Loucy (cell line): ENCODE results near the gene FAM229B.

Experiments
- H2AFZ ChIP-seq: fragments of 200-600 bp; sonication (generic); 2 replicates; pipeline ENCODE4 v1.6.0; 2016; ENCODE audit warnings: antibody characterized with exemption, mild to moderate bottlenecking, low read length, moderate library complexity
- H3F3A ChIP-seq: fragments of 200-600 bp; 2 replicates; pipeline ENCODE4 v1.6.0; 2016; ENCODE audit warnings: antibody characterized with exemption, low read depth, mild to moderate bottlenecking
- H3K27me3 ChIP-seq: fragments of 200-600 bp; sonication (generic); 2 replicates; pipeline ENCODE4 v1.6.1; 2014; ENCODE audit warnings: low read length, mild to moderate bottlenecking; ENCODE audit not compliant: insufficient read depth, poor library complexity, severe bottlenecking
- H3K36me3 ChIP-seq: fragments of 200-600 bp; sonication (generic); 2 replicates; pipeline ENCODE4 v1.6.1; 2016; ENCODE audit warnings: low read length; ENCODE audit not compliant: insufficient read depth
- H3K4me1 ChIP-seq: fragments of 200-600 bp; sonication (generic); 2 replicates; pipeline ENCODE4 v1.5.1; 2014; ENCODE audit warnings: low read length, mild to moderate bottlenecking; ENCODE audit not compliant: insufficient read depth, poor library complexity, severe bottlenecking
- H3K4me2 ChIP-seq: fragments of 200-600 bp; sonication (generic); 2 replicates; pipeline ENCODE4 v1.6.0; 2014; ENCODE audit warnings: antibody characterized with exemption, low read length, low read depth, mild to moderate bottlenecking; ENCODE audit not compliant: poor library complexity, severe bottlenecking
- H3K4me3 ChIP-seq: fragments of 200-600 bp; sonication (generic); 2 replicates; pipeline ENCODE4 v1.5.1; 2014; ENCODE audit warnings: low read length, mild to moderate bottlenecking, mixed read lengths; ENCODE audit not compliant: poor library complexity, severe bottlenecking
- H3K79me2 ChIP-seq: fragments of 200-600 bp; sonication (generic); 2 replicates; pipeline ENCODE4 v1.6.1; 2014; ENCODE audit warnings: low read length; ENCODE audit not compliant: insufficient read depth
- H3K9ac ChIP-seq: fragments of 200-600 bp; sonication (generic); 2 replicates; pipeline ENCODE4 v1.6.0; 2014; ENCODE audit warnings: mild to moderate bottlenecking, low read depth, low read length, moderate library complexity; ENCODE audit not compliant: poor library complexity, severe bottlenecking
- H3K9me2 ChIP-seq: fragments of 200-600 bp; sonication (generic); replicated peaks from 2 replicates; pipeline ENCODE4 v1.6.1; 2016; ENCODE audit warnings: low read depth, low read length, mixed read lengths
- H3K9me3 ChIP-seq: fragments of 200-600 bp; sonication (generic); 2 replicates; pipeline ENCODE4 v1.6.1; 2014; ENCODE audit warnings: mild to moderate bottlenecking, antibody characterized with exemption, low read length, low read depth; ENCODE audit not compliant: insufficient read depth
- H4K20me1 ChIP-seq: fragments of 200-600 bp; sonication (generic); 2 replicates; pipeline ENCODE4 v1.6.0; 2014; ENCODE audit warnings: antibody characterized with exemption, low read length, mild to moderate bottlenecking; ENCODE audit not compliant: insufficient read depth, poor library complexity, severe bottlenecking
- EZH2phosphoT487 ChIP-seq: fragments of 200-600 bp; IDR thresholded peaks from 2 replicates; pipeline ENCODE4 v1.6.1; 2018; ENCODE audit warnings: antibody characterized with exemption, mild to moderate bottlenecking, moderate library complexity, borderline replicate concordance
- TF ChIP-seq, protein P1 (sequence below): fragments of 200-600 bp; sonication (generic); conservative IDR thresholded peaks from 2 replicates; pipeline ENCODE4 v1.5.1; 2014; ENCODE audit warnings: mild to moderate bottlenecking, antibody characterized with exemption, low read length

FAM229B gene

DNA sequence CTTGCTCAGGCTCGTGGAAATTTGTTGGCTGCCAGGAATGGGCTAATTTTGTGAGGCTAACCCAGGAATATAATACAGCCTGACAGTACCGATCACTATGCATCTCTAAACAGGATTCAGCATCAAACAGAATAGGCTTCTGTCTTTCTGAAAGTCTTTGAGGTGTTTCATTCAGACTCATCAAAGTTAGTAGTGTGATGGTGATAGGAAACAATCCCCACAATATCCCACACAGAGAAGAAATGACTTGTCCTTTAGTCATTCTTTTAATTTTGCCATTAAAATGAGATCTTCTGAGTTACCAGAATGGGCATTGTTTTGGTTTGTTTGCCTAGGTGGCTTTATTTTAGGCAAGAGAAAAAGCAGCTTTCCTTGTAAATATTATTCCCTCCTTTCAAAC is 54.3 kb downstream of the FAM229B start:
- Histone ChIP-seq H3K4me2 (no peak overlapping the region), H4K20me1 (no peaks in the 10 kb centered on the region), H3K9me3 (no peaks in the 10 kb centered on the region), H3K9ac (no peak overlapping the region), H3K79me2 (no peaks in the 10 kb centered on the region), H3F3A (no peaks in the 10 kb centered on the region), H3K27me3 (no peaks in the 10 kb centered on the region), H3K9me2 (no peaks in the 10 kb centered on the region), H3K36me3 (no peaks in the 10 kb centered on the region), H3K4me1 (peaks cover 4% of the 10 kb centered on the region), H2AFZ (no peak overlapping the region), H3K4me3 (no peak overlapping the region)
- no peak for TF ChIP-seq EZH2phosphoT487
- TF ChIP-seq, protein P1, sequence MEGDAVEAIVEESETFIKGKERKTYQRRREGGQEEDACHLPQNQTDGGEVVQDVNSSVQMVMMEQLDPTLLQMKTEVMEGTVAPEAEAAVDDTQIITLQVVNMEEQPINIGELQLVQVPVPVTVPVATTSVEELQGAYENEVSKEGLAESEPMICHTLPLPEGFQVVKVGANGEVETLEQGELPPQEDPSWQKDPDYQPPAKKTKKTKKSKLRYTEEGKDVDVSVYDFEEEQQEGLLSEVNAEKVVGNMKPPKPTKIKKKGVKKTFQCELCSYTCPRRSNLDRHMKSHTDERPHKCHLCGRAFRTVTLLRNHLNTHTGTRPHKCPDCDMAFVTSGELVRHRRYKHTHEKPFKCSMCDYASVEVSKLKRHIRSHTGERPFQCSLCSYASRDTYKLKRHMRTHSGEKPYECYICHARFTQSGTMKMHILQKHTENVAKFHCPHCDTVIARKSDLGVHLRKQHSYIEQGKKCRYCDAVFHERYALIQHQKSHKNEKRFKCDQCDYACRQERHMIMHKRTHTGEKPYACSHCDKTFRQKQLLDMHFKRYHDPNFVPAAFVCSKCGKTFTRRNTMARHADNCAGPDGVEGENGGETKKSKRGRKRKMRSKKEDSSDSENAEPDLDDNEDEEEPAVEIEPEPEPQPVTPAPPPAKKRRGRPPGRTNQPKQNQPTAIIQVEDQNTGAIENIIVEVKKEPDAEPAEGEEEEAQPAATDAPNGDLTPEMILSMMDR, result no peak

DNA sequence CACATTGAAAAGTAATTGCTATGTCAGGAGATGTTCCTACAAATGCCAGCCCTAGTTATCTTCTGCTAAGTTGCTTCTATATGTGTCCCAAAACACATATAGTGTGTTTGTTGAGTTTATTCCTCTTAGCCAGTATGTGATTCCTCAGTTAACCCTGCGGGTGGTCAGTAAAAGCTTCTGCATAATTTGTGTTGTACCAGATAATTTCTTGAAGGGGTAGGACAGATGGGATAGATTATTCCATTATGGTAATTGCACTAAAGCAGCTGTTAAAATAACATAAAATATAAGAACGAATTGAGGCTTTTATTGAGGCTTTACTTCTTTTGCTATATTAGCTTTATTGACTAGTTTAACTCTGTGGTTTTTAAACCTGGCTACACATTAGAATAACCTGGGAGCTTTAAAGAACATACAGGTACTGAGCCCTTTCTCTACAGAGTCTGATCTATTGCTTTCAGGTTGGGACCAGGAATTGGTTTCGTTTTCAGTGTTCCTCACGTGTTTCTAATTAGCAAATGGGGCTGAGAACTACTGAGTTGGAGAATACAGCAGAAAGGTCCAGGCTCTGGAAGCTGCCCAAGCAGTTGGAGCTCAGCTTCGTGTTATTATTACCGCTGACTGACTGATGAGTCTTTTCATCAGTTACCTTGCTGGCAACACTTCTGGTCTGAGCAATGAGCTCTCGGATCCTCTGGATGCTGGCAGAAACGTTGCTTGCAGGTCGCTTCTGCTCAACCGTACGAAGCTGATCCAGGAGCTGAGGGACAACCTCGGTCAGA is 56.9 kb downstream of the FAM229B start:
- H4K20me1 ChIP-seq, result no peaks in the 10 kb centered on the region
- H3K4me2 ChIP-seq, result no peak overlapping the region
- H3K4me3 ChIP-seq, result no peak overlapping the region
- H3K79me2 ChIP-seq, result no peaks in the 10 kb centered on the region
- no peaks in the 10 kb centered on the region for H3K9me2 ChIP-seq
- no peak overlapping the region for H3K9ac ChIP-seq
- H3K9me3 ChIP-seq, result no peaks in the 10 kb centered on the region
- peak overlapping the region; percentile 50; the same call in 1 of the 2 replicates for H2AFZ ChIP-seq
- no peaks in the 10 kb centered on the region for H3K36me3 ChIP-seq
- TF ChIP-seq EZH2phosphoT487, result no peak
- TF ChIP-seq, protein P1, result no peak
- H3K27me3 ChIP-seq, result no peaks in the 10 kb centered on the region
- peaks cover 4% of the 10 kb centered on the region for H3K4me1 ChIP-seq
- no peaks in the 10 kb centered on the region for H3F3A ChIP-seq

DNA sequence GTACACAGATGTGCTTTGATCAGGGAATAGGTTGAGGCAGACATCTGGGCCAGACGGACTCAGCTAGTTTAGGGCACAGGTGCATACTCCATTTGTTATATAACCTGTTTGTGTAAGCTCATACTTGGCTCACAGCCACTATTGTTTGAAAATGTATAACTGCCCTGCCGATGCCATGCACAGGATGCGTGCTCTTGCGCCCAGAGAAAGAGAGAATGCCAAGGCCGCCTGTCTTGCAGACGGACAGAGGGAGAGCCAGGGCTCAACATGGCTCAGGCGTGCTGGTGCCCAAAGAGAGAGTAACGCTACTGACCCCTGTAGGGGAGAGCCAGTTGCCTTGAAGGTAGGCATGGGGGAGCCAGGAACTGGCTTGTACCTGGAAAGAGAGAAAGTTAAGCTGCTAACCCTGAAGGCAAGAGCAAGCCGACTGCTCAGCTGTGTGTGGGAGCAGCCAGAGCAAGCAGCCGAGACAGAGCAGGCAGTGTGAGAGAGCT is 57.7 kb downstream of the FAM229B start:
- Histone ChIP-seq H3F3A (no peaks in the 10 kb centered on the region), H3K4me3 (no peak overlapping the region), H3K4me2 (no peak overlapping the region), H3K9ac (no peak overlapping the region), H3K79me2 (no peaks in the 10 kb centered on the region), H3K36me3 (no peaks in the 10 kb centered on the region), H3K27me3 (no peaks in the 10 kb centered on the region), H3K4me1 (peaks cover 4% of the 10 kb centered on the region), H4K20me1 (no peaks in the 10 kb centered on the region), H2AFZ (peak overlapping the region; percentile 50; the same call in 1 of the 2 replicates), H3K9me2 (no peaks in the 10 kb centered on the region), H3K9me3 (no peaks in the 10 kb centered on the region)
- no peak for TF ChIP-seq EZH2phosphoT487
- TF ChIP-seq, protein P1, result peak; percentile 11; the same call in 1 of the 2 replicates
